Thyroid gland (tissue), 4 donors: ENCODE measurements around the gene MBNL3.

Experiments used
- CTCF ChIP-seq, 6 experiments: fragments of 200-600 bp in 3 of 6; fragments of 450-650 bp in 3 of 6; sonication (generic) in 3 of 6; IDR thresholded peaks; one replicate each; pipeline ENCODE4 v1.5.1; 2016 to 2019; ENCODE audit warnings: antibody characterized with exemption in 6 of 6, mild to moderate bottlenecking in 2 of 6, inconsistent platforms in 1 of 6, moderate library complexity in 1 of 6
- POLR2A ChIP-seq, 2 donors: fragments of 450-650 bp; IDR thresholded peaks; one replicate each; pipeline ENCODE4 v1.6.1; 2017; ENCODE audit warnings: antibody characterized with exemption in 2 of 2, mild to moderate bottlenecking in 2 of 2, moderate library complexity in 1 of 2

GRCh38 chrX:132518401-132518800, 29.6 kb upstream of the MBNL3 start:
- no peak for TF ChIP-seq CTCF (IDR thresholded peaks at IDR 0.05)
- no peak for TF ChIP-seq POLR2A (IDR thresholded peaks at IDR 0.05)
